ENCODE measurements around the gene MRPL23. TPM values are rescaled to one million over a fixed set of nuclear protein-coding genes. Genes with fewer than 3 reads are reported as not detected.

Gene MRPL23
- 102 TPM for total RNA-seq
- long read RNA-seq, transcript MRPL23-205 (5 exons, 736 nt), result major isoform, 95 of 115 reads
- long read RNA-seq, partial matches to known transcripts, result 11 of 115 reads
- long read RNA-seq, other reads (novel, unspliced or antisense), result 9 of 115 reads

DNA sequence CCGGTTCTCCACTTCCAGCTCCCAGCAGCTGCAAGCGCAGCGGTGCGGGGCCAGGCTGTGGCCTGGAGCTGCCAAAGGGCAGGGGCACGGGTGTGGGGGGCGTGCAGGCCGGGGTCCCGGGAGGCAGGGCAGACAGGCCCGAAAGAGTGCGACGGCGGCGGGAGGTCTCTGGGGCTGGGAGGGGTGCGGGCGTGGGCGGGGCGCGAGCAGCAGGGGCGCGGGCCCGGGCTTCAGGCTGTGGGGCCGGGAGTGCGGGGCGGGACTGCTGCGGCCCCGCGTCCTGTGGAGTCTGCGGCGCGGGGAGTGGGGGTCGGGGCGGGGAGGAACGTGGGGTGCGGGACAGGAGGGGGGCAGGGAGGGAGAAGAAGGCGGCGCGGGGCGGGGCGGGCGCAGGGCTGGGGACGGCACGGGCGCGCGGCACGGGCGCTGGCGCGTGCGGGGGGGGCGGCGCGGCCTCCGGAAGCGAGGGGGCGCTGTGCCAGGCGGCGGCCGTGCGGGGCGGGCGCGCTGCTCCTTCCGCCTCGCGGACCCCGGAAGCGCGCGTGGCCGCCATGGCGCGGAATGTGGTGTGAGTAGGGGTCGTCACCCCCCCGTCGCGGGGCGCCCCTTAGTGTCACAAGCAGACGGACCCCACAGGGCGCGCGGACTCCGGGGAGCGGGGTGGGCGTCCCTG lies at the start of gene MRPL23:
Gene MRPL23 (plus strand): TSS at position 521 of the 673 bp plus-strand sequence. CDS start 31 bp downstream, at position 552.
- intact Hi-C loops (cut with micrococcal nuclease), result no loop called here
- peak; percentile 57 for DNase-seq
- peak; percentile 78 for ATAC-seq

DNA sequence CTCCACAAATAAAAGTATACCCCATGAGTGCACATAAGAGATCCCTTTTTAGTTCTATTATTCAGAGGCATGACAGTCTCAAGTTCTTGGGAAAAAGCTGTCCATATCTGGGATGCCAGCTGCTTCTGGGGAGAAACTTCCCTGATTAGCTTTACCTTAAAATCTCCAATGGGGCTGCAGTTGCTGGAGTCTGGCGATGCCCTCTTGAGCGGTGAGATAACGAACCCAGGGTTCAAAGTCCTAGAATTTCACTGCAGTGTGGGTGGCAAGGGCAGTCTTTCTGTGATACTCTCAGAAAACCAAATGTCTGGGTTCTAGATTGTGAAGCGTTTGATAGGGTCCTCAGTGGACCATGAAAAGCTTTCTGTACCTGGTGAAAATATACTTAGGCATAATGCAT lies 48.0 kb upstream of the MRPL23 start:
- DNase-seq (no peak), ATAC-seq (no peak)
- intact Hi-C loops (cut with micrococcal nuclease), result no loop called here

DNA sequence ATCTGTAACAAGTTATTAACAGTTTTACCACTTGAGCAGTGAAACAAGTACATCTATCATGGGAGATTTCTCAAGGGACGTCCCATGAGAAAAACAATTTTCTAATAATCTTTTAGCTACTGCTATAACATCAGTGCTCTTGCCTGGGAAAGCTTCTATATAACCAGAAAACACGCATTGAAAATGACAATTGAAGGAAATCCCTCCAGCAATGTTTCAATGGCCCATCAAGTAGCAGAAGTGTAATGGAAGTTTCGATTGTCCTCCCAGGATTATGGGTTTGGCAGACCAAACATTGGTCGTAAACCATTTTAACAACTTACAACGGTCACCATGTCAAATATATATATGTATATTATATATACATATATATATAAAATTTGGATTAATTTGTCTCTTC lies 47.4 kb upstream of the MRPL23 start:
- DNase-seq (no peak), ATAC-seq (no peak)
- intact Hi-C loops (cut with micrococcal nuclease), result no loop called here

GRCh38 chr11:1906181-1906580 lies 41.0 kb upstream of the MRPL23 start:
- DNase-seq (no peak), ATAC-seq (no peak)
- intact Hi-C loops (cut with micrococcal nuclease), result no loop called here

GRCh38 chr11:1906611-1907423 lies 40.3 kb upstream of the MRPL23 start:
- intact Hi-C loops (cut with micrococcal nuclease), result no loop called here
- no peak for ATAC-seq
- no peak for DNase-seq

- DNase-seq (no peak), ATAC-seq (peak; percentile 71)
- intact Hi-C loops (cut with micrococcal nuclease), result no loop called here
These were observed 38.5 kb upstream of the MRPL23 start for GRCh38 chr11:1908618-1909017.

GRCh38 chr11:1909524-1909923 lies 37.6 kb upstream of the MRPL23 start:
- DNase-seq (no peak), ATAC-seq (no peak)
- intact Hi-C loops (cut with micrococcal nuclease), result no loop called here

- intact Hi-C loops (cut with micrococcal nuclease), result no loop called here
- DNase-seq, result no peak
- ATAC-seq, result no peak
These were observed 34.7 kb upstream of the MRPL23 start for GRCh38 chr11:1912289-1912878.

DNA sequence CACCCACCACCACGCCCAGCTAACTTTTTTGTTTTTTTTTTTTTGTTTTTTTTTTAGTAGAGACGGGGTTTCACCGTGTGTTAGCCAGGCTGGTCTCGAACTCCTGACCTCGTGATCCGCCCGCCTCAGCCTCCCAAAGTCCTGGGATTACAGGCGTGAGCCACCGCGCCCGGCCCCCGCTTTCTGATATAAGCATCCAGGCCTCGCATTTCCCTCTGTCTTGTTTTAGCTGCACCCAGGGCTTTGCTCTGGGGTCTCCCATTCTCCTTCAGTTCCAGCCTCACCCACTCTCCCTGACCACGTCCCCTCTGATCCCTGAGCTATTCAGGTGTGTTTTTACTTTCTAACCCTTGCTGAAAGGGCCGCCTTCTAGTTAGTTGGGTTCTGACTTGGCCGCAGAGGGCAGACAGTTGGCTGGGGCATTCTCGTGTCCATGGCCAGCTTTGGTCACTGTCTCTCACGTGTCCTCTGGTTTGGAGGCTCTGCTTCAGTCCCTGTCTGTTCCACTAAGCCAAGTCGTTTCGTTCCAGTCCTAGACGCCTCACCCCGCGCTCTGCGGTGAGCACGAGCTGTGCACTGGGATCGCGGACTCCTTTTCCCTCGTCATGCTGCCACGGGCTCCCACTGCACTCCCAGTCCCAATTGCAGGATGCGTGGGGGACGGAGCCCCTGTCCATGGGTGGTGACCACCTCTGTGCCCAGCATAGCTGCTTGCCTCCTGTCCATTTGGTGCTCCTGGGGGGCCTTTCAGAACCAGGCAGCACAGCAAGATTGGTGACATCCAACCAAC lies 33.7 kb upstream of the MRPL23 start:
- intact Hi-C loops (cut with micrococcal nuclease), result no loop called here
- no peak for DNase-seq

DNA sequence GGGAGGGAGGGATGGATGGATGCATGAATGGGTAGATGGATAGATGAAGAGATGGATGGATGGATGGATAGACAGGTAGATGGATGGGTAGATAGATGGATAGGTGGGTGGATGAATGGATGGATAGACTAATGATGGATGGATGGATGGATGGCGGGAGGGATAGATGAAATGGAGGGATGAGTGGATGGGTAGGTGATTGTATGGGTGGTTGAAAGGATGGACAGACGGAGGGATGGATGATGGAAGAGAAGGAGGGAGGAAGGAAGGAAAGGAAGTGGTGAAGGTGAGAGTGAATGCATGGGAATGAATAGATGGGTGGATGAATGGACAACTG lies 31.4 kb upstream of the MRPL23 start:
- ATAC-seq, result no peak
- intact Hi-C loops (cut with micrococcal nuclease), result no loop called here

More for the DNA sequence above, 33.7 kb upstream of the MRPL23 start:
- no peak for ATAC-seq

GRCh38 chr11:1916132-1916985 lies 30.8 kb upstream of the MRPL23 start:
- DNase-seq, result no peak
- peak; percentile 3 for ATAC-seq
- intact Hi-C loops (cut with micrococcal nuclease), result no loop called here

More for the DNA sequence above, 31.4 kb upstream of the MRPL23 start:
- DNase-seq, result no peak

DNA sequence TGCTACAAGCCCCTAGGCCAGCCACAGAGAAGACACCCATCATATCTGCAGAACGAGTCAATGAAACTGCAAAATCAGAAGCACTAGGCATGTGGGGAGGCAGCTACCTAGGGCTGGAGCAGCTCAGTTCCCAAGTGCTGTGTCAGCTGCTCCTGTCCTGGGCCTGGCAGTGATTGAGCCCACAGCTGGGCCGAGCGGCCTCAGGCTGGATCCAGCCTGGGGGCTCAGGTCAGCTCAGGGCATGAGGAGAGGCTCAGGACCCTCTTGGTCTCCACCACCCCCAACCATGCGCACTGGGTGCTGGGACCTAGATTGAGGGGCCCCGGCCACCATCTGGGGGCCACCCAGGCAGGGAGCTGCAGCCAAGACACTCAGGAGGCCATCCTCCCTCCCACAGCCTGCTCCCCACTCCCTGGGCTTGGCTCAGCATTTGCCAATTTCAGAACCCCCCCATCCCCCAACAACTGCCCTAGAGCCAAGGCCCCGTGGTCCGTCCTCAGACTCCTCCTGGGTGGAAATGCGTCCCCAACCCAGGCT lies 30.1 kb upstream of the MRPL23 start:
- intact Hi-C loops (cut with micrococcal nuclease), result no loop called here
- ATAC-seq (peak; percentile 58), DNase-seq (peak; percentile 53)

- DNase-seq (peak; percentile 80), ATAC-seq (peak; percentile 69)
- intact Hi-C loops (cut with micrococcal nuclease), result no loop called here
These were observed 29.4 kb upstream of the MRPL23 start for GRCh38 chr11:1917523-1918435.

DNA sequence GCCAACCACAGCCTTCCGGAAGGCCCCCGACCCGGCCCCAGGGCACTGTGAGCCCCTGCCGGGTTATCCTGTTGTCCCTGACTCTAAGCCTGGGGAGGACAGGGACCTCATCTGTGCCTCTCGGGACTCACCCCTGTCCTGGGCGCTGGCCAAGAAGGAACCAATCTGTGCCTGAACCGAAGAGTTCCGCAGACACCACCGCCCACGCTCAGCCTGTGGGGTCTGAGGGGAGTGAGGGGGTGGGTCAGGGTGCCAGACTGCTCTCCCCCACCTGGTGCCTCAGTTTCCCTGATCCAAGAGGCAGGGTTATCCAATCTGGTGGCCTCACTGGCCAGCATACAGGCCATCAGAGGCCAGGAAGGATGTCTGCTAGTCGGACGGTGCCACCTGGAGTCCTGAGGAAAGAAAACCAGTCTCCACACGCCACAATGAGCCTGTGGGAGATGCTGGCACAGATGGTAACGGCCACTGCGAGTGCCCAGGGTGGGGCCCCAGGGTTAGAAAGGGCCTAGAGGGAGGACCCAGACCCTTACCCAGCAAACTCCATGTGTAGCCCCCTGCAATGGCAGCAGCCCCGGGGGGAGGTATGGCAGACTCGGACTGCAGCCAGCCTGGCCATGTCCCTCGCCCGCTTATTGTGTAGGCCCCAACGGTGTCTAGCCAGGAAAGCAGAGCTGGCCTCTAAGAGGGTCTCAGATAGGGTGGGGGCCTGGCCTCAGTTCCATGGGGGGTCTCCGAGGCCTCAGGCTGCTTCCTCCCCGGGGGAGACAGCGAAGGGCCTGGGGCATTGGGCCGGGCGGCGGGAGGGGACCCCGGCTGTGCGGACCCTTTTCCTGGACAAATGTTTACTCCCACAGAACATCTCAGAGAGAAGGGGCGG lies 28.5 kb upstream of the MRPL23 start:
- intact Hi-C loops (cut with micrococcal nuclease), result no loop called here
- DNase-seq (no peak), ATAC-seq (no peak)

GRCh38 chr11:1919391-1920127 lies 27.6 kb upstream of the MRPL23 start, which contains the start of gene TNNT3:
Gene TNNT3 (plus strand): TSS chr11:1919703. CDS start chr11:1922875, 3,172 bp downstream.
- intact Hi-C loops (cut with micrococcal nuclease), result no loop called here
- ATAC-seq (peak; percentile 35), DNase-seq (peak; percentile 48)

Measured in left ventricle myocardium superior (tissue), 1 donor.